Gastrocnemius medialis (tissue), 4 donors: ENCODE measurements around the gene TNS1.

Source experiments
- CTCF ChIP-seq, 5 experiments: fragments of 450-650 bp in 3 of 5; fragments of 200-600 bp in 2 of 5; sonication (generic) in 2 of 5; IDR thresholded peaks in 4 of 5; conservative IDR thresholded peaks in 1 of 5; 1 replicate in 4 of 5; 2 replicates in 1 of 5; pipeline ENCODE4 v1.5.1; 2016 to 2019; ENCODE audit warnings: antibody characterized with exemption in 5 of 5, mild to moderate bottlenecking in 3 of 5, moderate library complexity in 3 of 5
- POLR2A ChIP-seq, 2 donors: fragments of 450-650 bp; IDR thresholded peaks; one replicate each; pipeline ENCODE4 v1.6.1; 2017; ENCODE audit warnings: antibody characterized with exemption in 2 of 2, mild to moderate bottlenecking in 2 of 2, moderate library complexity in 2 of 2

- no peak for TF ChIP-seq CTCF (IDR thresholded peaks at IDR 0.05 in 4 of 5, conservative IDR thresholded peaks at IDR 0.05 in 1 of 5)
- TF ChIP-seq POLR2A (IDR thresholded peaks at IDR 0.05), result no peak
Measured at GRCh38 chr2:218010984-218011652, 8.3 kb upstream of the TNS1 start.
